Activated CD4-positive, alpha-beta T cell treated with anti-CD3 and anti-CD28 coated beads, Interleukin-10, Interleukin-2, amounts not matched to agents 100 ng/mL and 50 ng/mL, durations not matched to agents 16 hours and 8 hours (primary cell): Measurements from ENCODE around the gene CLEC1A.
"Not testable (repeated sequence)": the region's sequence is repeated elsewhere in the genome, so short reads cannot be mapped to it uniquely, and the experiment has no call there.

Source experiments
- DNase-seq: peaks from one replicate; pipeline ENCODE4 v3.0.0-alpha.2; 2020

The CLEC1A gene

GRCh38 chr12:10033783-10034545, 64.8 kb downstream of the CLEC1A start:
- no peak for DNase-seq

DNA sequence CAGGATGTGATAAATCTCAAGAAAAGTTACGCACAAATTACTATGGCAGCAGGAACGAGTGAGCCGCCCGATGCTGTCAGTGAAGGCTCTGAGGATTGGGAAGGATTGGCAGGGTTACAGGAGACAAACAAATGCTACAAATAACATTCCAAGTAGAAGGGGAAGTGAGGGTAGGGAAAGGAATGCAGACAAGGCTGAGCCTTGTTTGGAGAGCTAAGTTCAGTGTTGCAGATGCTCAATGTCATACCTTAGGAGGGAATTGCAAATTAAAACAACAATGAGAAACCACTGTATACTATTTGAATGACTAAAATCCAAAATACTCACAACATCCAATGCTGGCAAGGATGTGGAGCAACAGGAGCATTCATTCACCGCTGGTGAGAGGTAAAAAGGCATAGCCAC, 67.0 kb downstream of the CLEC1A start:
- no peak for DNase-seq

GRCh38 chr12:10031321-10031720, 67.5 kb downstream of the CLEC1A start:
- DNase-seq = no peak

GRCh38 chr12:10030446-10030845, 68.3 kb downstream of the CLEC1A start, which contains the start of gene CLEC9A:
Gene CLEC9A (plus strand): TSS chr12:10030682. CDS start chr12:10052688, 22,006 bp downstream.
- DNase-seq = no peak

DNA sequence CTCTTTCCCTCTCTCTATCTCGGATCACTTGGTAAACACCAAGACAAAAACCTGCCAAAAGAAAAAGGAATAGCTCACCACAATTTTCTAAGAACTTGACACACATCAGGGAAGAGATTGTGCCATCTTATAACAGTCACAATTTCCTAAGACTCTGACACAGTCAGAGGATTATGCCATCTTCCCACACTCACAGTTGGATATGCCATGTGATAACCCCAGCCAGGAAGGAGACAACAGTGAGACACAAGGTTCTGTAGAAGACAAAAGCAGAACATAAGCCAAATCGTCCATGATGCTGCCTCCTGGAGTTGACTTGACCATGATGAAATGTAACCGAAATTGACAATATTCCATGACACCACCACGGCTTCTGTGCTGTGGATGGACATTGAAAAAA, 71.1 kb downstream of the CLEC1A start:
- no peak for DNase-seq

- no peak for DNase-seq
These were observed 71.5 kb downstream of the CLEC1A start for GRCh38 chr12:10027311-10027710.

GRCh38 chr12:10026666-10027065, 72.1 kb downstream of the CLEC1A start:
- not testable (repeated sequence) for DNase-seq

DNA sequence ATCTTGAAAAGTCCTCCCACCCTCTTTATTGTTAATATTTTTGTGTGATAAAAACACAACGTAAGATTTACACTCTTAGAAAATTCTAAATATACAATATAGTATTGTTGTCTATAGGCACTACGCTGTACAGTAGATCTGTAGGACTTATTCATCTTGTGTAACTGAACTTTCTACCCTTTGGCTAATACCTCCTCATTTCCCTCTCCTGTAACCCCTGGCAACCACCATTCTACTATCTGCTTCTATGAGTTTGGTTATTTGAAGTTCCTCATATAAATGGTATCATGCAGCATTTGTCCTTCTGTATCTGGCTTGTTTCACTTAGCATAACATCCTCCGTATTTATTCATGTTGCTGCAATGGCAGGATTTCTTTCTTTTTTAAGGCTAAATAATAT, 73.5 kb downstream of the CLEC1A start:
- DNase-seq = no peak

DNA sequence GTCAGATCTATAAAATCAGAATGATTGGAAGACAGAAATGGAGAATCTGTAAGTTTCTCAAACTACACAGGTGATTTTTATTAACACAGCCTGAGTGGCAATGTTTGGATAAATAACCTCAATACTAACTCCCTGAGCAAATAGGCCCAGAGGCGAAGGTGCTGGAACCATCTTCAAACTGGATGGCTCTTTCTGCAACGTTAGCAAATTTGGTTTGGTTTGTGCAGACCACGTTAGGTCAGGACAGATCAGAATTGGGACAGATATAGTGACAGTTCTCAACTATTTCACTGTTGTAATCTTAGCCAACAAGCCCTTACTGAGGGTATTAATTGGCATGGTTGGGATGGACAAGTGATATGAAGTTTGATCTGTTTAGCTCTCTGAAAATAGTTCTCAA, 77.4 kb downstream of the CLEC1A start:
- no peak for DNase-seq
